ENCODE results near the gene SESN1.

The SESN1 gene

DNA sequence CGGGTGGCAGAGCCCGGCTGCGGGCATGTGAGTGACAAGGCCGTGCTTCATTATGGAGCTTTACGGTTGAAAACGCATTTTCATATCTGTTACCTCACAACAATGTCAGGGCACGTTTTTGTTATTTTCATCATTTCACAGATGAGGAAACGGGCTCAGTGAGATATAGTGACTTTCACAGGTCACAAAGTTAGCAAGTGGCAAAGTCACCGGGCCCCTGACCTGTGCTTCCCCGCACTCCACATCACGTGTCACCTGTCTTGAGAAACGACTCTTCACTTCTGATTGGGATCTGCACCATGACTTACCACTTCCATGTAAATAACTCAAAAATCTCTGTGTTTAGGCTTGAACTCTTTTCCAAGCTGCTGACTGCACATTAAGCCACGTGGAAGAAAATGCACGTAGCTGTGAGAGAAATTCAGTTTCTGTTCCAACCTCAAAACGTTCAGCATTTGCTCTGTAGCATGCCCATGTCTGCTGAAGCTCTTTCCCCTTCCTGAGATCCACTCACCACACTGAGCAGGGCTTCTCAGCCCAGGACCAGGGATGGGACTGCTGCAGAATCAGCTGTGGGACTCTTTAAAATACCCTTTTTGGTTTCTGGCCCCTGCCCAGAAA lies 139.2 kb downstream of the SESN1 start:
- DNase-seq: no peak

DNA sequence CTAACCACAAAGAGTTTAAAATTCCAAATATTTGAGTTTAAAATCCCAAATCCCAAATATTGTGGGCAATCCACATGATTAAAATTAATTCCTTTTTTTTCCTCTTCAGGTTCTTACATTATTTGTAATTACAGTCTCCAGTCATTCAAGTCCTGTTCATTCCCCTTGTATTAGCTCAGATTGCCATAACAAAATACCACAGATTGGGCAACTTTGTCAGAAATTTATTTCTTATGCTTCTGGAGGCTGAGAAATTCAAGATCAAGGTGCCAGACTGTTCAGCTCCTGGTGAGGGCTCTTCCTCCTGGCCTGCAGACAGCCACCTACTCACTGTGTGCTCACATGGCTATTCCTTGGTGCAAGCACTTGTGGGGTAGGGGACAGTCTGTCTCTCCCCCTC lies 141.0 kb downstream of the SESN1 start:
- DNase-seq: no peak

DNA sequence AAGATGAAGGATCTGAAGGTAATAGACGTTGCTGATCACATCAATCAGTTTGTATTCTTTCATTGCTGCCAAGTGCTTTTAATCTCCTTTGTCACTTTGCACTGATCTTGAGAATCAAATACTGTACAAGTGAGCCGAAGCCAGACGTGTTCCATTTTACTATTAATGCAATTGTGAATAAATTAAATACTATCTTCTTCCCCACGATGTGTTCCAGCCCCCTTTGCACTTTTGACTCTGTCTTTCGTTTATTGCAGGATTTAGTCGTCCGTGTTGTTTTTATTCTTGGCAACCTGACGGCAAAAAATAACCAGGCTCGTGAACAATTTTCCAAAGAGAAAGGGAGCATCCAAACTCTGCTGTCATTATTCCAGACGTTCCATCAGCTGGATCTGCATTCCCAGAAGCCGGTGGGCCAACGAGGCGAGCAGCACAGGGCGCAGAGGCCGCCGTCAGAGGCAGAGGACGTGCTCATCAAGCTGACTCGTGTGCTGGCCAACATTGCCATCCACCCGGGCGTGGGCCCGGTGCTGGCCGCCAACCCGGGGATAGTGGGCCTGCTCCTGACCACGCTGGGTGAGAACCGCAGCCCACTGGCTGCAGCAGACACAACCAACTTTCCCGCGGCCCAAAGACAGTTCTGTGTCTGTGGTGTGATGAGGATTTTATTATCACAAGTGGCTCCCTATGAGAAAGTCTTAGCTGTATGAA lies 141.7 kb downstream of the SESN1 start:
- no peak for DNase-seq

DNA sequence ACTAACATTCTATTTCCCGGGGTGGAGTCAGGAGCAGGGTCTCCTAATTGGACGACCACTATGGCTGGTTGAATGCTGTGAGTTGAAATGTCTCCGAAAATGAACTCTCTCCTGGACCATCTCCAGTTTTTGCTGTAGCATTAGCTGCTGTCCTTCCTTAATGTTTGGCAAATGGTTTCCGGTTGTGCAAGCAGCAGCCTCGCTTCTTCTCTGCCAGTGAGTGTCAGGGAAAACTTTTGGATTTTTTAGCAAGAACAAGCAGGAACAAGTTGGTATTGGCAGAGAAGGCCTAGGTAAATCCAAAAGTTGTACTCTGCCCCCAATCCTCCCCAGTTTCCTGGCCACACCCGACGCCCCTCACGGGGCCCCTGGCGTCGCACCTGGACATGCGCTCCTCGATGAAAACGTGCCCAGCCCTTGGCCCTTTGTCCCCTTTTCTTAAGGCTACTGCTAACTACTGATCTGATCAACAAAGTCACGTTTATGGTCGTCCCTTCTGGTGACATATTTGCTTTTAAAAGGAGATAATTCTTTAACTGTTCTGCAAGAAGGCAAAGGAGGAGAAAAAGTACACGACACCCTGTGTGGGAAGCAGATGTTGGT lies 143.2 kb downstream of the SESN1 start:
- DNase-seq: no peak

DNA sequence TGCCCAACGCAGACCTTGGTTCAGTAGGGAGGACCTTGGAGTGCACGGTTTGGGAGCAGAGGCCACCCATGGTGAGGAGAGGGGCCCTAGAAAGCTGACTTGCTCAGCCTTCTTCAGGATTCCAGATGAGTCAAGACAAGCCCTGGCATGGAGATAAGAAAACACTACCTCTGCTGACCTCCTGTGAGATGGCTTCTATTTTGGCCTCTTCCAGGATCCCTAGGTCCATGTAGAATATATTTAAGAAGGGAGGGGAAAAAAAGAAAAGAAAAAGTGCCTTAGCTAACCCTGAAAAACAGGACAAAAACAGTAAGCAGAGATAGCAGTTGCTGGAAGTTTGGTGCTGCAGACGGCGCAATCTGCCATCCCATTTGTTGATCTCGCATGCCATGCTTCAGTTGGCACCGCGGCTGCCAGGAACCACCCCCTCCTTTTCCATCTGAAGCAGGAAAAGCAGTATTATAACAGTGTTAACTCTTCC lies 146.4 kb downstream of the SESN1 start:
- no peak for DNase-seq

DNA sequence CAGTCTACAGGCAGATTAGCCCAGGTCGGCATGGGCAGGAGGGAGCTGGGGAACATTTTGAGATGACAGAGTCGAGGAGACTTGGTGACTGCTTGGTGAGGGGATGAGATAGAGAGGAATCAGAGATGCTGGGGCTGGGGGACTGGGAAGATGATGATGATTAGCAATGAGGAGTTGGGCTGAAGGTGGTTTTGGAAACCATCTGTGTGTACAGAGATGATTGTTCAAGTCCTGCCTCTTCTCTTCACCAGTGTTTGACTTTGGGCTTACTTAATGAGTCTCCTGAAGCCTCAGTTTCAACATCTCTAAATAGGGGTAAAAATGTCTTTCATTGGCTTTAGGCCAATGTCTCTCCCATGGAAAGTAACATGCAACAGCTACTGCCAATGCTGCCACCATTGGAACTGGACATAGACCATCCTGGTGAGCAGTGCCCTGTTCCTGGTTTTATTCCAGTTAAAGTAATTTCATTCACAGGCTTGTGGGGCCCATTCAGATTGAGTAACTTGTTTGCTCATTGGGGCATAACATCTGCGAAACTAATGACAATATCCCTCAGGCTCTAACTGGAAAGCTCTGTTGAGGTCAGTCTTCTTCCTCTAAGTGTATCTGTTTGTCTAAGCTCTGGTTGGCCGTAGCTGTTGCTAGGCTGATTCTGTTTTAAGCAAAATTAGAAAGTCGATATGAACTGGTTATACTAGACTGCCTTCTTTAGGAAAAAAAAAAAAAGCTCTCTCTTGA lies 147.4 kb downstream of the SESN1 start:
- peak; percentile 62 for DNase-seq

DNA sequence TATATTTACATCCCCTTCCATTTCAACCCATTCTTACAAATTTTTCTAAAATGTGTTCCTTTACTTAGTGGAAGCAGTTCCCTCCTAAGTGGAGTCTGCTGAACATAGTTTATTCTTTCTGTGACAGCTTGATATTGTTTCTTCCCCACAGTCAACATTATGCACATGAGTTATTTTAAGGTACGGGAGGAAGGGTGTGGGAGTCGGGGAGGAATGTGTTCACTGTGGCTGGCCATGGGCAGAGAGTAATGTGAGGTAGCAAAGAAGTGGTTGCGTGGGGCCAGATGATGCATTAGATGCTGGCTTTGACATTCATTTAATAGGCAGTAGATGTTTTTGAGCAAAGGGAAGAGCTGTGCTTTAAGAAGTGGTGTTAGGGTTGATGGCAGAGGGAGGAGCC lies 148.0 kb downstream of the SESN1 start:
- no peak for DNase-seq

DNA sequence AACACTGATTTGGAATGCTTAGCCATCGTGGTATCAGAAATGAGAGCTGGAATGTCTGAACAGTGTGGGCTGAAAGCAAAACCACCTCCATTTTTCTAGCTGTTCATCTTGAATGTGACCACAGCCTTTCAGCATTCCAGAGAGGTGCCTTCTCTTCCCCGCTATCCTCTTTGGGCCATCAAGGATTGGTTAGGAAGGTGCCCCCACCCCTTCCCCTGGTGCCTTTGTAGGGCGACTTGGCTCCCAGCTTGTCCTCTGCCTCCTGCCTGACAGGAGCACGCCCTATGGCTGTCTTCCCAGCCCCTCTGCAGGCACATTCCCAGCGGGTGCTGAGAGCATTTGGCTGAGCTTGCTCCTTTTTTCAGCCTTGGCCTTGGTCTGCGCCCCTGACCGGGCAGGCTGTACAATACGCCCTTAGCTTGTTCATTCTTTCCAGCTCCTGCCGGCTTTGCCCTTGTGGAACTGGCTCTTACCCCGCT lies 148.9 kb downstream of the SESN1 start:
- no peak for DNase-seq

DNA sequence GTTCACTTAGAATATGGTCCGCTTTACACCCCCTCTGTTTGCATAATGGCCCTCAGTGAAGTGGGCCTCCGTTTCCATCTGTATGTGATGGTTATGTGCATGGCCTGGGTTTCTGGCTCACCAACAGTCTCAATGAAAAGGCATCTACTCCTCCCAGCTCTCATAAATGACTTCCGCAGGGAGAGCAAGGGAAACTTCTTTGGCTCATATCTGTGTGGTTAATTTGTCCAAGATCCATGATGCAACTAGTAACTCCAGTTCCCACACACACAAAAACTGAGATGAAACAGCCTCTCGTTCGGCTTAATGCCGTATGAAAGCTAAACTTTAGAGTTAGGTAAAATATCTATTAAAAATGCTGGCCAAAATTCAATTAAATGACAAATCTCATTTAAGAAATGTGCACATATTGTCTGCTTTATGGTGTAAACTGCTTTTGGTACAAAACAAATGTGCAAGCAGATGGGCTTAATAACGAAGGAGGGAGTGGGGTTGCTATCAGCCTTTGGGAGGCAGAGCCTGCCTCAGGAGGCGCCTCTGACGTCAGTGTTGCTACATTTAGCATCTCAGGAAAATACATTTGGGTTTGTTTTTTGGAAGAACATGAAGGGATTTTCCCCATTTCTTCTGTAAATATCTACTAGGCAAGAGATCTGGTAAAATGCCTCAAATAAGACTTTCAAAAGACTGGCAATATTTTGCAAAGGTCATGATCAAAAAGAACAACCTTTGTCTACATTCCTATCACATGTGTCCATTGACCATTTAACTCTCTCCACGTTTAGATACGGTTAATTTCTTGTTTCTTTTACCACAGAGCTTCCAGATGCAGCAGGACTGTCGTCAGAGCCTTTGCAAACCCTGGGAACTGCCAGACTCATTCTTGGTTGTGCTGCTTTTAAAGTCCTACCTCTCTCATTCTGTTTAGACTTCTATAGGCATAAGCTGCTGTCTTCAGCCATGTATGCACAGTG lies 149.7 kb downstream of the SESN1 start:
- no peak for DNase-seq

DNA sequence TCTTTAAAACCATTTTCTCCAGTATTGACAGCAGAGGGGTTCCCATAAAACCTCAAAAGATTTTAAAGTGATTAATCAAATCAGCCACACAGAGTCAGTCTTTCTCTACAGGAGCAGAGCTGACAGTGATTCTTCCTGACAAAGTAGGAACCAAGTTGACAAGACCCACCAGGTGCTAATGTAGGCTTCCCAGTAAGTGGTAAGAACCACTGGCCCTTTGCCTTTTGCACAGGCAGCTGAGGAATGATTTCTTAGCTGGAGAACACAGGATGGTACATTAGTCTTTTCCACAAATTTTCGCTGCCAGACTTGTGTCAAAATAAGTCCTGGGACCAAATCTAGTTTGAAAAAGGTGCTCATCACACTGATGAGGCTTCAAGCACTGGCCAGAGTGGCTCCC lies 150.6 kb downstream of the SESN1 start:
- DNase-seq: no peak

DNA sequence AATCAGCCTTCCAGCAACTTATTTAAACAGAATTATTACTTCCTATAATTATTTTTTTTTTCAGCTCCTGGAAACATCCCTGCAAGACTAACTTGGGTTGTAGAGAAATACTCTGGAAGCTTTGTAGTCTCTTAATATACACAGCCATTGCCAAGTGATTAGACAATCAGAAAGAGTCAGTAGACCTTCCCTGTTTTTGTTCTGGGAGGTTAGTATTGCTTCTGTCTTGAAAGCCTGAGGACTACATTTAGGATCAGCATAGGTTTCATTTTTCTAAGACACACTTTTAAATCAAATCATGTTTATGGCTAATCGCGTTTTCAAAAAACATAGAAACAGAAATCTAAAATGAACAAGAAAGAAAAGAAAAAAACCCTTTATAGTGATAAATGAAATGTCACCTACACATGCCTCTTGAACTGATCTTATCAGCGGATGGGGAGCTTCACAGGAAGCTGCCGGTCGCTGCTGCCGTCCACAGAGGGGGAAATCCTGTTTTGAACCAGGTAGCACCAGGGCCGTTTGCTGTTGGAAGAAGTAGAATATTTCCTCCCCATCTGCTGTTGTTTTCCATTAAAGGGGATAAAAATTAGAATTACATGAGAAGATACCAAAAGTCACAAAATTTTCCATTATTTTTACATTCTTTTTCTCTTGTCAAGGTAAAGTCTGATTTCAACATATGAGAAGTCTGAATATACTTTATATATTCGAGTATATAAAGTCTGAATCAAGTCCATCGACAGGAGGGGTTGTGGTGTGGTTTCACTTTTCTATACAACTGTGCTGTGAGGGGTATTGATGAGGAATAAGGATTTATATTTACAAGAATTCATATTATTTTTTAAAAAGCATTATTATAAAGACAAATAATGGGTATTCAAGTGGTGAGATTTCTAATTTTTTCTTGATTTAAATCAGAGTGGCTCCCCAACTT lies 151.8 kb downstream of the SESN1 start:
- DNase-seq: no peak

DNA sequence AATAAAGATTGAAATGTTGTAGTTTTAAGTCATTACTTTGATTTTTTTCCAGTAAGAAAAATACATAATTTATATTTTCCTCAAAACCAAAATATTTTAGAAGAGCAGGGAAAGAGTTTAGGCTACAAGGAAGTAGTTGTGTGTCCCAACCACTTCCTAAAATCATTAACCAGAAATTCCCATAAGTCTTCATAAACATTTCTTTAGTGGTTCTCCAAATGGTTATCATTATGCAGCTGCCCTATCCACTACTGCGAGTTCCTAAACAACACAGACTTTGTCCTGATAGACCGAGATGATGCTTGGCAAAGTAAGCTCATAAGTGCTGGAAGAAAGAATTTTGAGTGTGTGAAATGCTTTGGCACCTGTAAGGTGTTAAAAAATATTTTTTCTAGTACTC lies 152.8 kb downstream of the SESN1 start:
- DNase-seq: peak; percentile 13

DNA sequence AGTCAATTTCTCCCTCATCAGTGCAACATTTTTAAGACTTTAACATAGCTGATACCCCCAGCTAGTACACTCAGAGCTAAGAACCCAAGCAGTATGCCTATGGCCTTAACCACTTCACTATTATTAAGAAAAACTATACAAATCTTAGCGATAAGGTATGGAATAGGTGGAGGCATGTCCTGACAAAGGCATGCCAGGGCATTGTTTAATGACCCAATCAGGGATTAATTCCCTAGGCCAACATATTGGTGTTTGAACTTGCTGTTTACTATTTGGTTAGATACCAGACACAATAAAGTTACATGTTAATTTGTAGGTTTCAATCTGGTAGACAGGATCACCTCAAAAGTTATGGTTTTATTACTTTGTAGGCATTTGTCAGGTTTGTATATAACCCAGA lies 153.4 kb downstream of the SESN1 start:
- no peak for DNase-seq

DNA sequence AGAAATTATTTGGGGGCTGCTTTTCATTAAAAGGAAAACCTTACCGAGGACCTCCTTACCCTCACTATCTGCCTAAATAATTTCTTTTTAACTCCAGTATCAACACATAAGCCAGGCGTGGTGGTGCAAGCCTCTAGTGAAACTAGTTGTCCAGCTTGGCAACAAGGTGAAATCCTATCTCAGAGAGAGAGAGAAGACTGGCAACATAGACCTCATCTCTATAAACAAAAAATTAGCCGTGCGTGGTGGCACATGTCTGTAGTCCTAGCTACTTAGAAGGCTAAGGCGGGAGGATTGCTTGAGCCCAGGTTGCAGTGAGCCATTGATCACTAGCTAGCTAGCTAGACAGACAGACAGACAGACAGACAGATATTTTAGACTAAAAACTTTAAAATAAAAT lies 153.9 kb downstream of the SESN1 start:
- DNase-seq: no peak

DNA sequence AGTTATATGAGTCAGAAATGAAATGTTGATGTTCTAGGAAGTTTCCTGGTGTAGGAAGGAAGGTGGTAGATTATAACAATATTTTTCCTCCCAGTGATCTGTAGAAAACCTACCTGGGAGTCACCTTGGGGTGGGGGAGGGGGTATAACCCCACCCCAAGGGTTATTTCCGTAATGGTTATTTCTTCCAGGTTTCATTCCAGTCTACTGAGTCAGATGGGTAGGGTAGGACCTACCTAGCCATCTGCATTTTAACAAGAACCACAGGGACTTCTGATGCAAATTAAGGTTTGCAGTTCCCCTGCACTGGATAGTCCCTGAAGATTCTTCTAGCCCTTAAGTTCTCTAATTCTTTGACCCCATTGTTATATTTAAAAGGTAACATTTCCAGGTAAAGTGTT lies 157.5 kb downstream of the SESN1 start:
- no peak for DNase-seq

Data from inflammatory macrophage treated with lipopolysaccharide for 4 hours (primary cell).